Kidney epithelial cell (primary cell): ENCODE data around the gene CDH6. TPM values are rescaled to one million over a fixed set of nuclear protein-coding genes. Genes with fewer than 3 reads are reported as not detected.

Source experiments
- DNase-seq: peaks from one replicate; pipeline ENCODE4 v3.0.0-alpha.2; 2010; ENCODE audit warnings: low read depth
- H3K27me3 ChIP-seq: 2 replicates; pipeline ENCODE4 v1.6.0; 2011; ENCODE audit warnings: low read length; ENCODE audit not compliant: control insufficient read depth, insufficient read depth
- H3K36me3 ChIP-seq: 2 replicates; pipeline ENCODE4 v1.5.1; 2011; ENCODE audit warnings: low read length; ENCODE audit not compliant: control insufficient read depth, insufficient read depth
- H3K4me3 ChIP-seq: 2 replicates; pipeline ENCODE4 v1.5.1; 2011; ENCODE audit warnings: low read depth, mild to moderate bottlenecking, control low read depth, low read length
- total RNA-seq: library from RNA; depleted of rRNA; stranded (reverse); fragments of >200 nt; gene quantifications from 2 replicates; pipeline ENCODE4 v1.2.3, GENCODE V29; 2015
- TF ChIP-seq, protein P1 (sequence below): IDR thresholded peaks from 2 replicates; pipeline ENCODE4 v1.5.1; 2011; ENCODE audit warnings: mild to moderate bottlenecking, moderate library complexity, low read length, control low read depth, inconsistent platforms; ENCODE audit not compliant: insufficient read depth, poor library complexity, severe bottlenecking

CDH6 gene
- total RNA-seq, 1 donor from 2014 or later: 66.2 TPM

GRCh38 chr5:31157720-31158119 lies 35.8 kb upstream of the CDH6 start:
- TF ChIP-seq, protein P1, sequence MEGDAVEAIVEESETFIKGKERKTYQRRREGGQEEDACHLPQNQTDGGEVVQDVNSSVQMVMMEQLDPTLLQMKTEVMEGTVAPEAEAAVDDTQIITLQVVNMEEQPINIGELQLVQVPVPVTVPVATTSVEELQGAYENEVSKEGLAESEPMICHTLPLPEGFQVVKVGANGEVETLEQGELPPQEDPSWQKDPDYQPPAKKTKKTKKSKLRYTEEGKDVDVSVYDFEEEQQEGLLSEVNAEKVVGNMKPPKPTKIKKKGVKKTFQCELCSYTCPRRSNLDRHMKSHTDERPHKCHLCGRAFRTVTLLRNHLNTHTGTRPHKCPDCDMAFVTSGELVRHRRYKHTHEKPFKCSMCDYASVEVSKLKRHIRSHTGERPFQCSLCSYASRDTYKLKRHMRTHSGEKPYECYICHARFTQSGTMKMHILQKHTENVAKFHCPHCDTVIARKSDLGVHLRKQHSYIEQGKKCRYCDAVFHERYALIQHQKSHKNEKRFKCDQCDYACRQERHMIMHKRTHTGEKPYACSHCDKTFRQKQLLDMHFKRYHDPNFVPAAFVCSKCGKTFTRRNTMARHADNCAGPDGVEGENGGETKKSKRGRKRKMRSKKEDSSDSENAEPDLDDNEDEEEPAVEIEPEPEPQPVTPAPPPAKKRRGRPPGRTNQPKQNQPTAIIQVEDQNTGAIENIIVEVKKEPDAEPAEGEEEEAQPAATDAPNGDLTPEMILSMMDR: no peak
- no peak for DNase-seq
- Histone ChIP-seq H3K27me3 (no peaks in the 10 kb centered on the region), H3K4me3 (no peak overlapping the region), H3K36me3 (no peaks in the 10 kb centered on the region)

DNA sequence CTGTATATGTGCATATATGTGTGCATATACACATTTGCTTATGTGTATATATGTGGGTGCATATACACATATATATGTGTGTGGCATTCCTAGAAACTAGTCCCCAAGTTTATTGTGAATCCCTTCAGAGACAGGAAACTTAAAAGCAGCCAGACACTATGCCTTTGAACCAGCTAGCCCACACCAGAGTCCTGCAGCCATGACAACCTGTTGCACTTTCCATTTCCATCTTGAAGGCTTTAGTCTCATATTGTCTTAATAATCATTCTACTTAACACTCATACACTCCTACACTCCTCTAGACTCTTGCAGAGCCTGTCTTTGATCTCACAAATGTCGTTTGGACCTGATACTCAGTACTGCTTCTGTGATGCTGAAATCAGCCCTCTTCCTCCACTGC lies 34.8 kb upstream of the CDH6 start:
- Histone ChIP-seq H3K4me3 (no peak overlapping the region), H3K27me3 (no peaks in the 10 kb centered on the region)
- TF ChIP-seq, protein P1: no peak

GRCh38 chr5:31161781-31162181 lies 31.7 kb upstream of the CDH6 start:
- no peaks in the 10 kb centered on the region for H3K27me3 ChIP-seq
- no peak for DNase-seq
- H3K4me3 ChIP-seq: no peak overlapping the region
- H3K36me3 ChIP-seq: no peaks in the 10 kb centered on the region
- TF ChIP-seq, protein P1: no peak

More for the DNA sequence above, 34.8 kb upstream of the CDH6 start:
- no peaks in the 10 kb centered on the region for H3K36me3 ChIP-seq
- DNase-seq: no peak

DNA sequence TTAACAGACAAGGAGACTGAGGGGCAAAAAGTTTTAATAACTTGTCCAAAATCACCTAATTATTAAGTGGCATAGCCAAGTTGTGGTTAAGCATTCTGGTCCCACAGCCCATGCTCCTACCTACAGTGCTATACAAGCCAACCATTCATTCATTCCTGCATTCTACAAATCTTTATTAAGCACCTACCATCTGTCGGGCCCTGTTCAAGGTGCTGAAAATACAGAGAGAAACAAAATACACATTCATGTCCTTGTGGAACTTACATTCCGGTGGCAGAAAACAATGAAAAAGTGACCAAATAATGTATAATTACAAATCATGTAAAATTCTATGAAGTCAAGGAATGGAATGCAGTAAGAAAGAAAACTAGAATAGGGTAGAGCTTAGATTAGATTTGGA lies 27.8 kb upstream of the CDH6 start:
- TF ChIP-seq, protein P1: no peak
- DNase-seq: no peak
- Histone ChIP-seq H3K36me3 (no peaks in the 10 kb centered on the region), H3K4me3 (no peak overlapping the region), H3K27me3 (no peaks in the 10 kb centered on the region)

GRCh38 chr5:31169379-31169778 lies 24.1 kb upstream of the CDH6 start:
- TF ChIP-seq, protein P1: no peak
- Histone ChIP-seq H3K27me3 (no peaks in the 10 kb centered on the region), H3K36me3 (no peaks in the 10 kb centered on the region), H3K4me3 (no peak overlapping the region)
- no peak for DNase-seq

DNA sequence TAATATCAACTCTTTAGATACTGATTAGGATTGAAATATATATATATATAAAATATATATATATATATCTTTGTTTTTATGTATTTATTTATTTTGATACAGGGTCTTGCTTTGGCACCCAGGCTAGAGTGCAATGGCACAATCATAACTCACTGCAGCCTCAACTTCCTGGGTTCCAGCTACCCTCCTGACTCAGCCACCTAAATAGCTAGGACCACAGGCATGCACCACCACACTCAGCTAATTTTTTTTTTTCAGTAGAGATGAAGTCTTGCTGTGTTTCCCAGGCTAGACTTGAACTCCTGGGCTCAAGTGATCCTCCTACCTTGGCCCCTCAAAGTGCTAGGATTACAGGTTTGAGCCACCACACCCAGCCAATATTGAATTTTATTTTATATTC lies 20.6 kb upstream of the CDH6 start:
- no peak overlapping the region for H3K4me3 ChIP-seq

More for the DNA sequence above, 20.6 kb upstream of the CDH6 start:
- Histone ChIP-seq H3K36me3 (no peaks in the 10 kb centered on the region), H3K27me3 (no peaks in the 10 kb centered on the region)
- DNase-seq: no peak
- TF ChIP-seq, protein P1: no peak
